T-cell (primary cell): ENCODE results near the gene ADPRM. TPM values are rescaled to one million over a fixed set of nuclear protein-coding genes. Genes with fewer than 3 reads are reported as not detected.
"Not testable (repeated sequence)": the region's sequence is repeated elsewhere in the genome, so short reads cannot be mapped to it uniquely, and the experiment has no call there.

Experiments used
- ATAC-seq, 4 experiments: fragments of 200-7000 bp in 3 of 4; fragments of 150-1000 bp in 1 of 4; cut with Tn5 transposase; replicated peaks in 1 of 4; 1 replicate in 3 of 4; 2 replicates in 1 of 4; pipeline ENCODE4 v1.10.0; 2021; ENCODE audit warnings: moderate library complexity in 3 of 4, mild to moderate bottlenecking in 2 of 4, moderate number of reproducible peaks in 1 of 4
- CTCF ChIA-PET, 2 donors: fragments of 300-600 bp; sonication (Branson Sonifier 250); formaldehyde crosslinking; loops; one replicate each; lab custom pipeline; 2022; ENCODE audit warnings: antibody characterized with exemption in 2 of 2; lab: Charles Lee
- POLR2A ChIA-PET, 2 donors: fragments of 300-600 bp; sonication (Branson Sonifier 250); formaldehyde crosslinking; loops; one replicate each; lab custom pipeline; 2022; ENCODE audit warnings: antibody characterized with exemption in 2 of 2; lab: Charles Lee
- DNase-seq, 35 experiments: peaks; one replicate each; pipeline versions ENCODE4 v3.0.0 to v3.0.0-alpha.2; 2013 to 2023
- H3K27ac ChIP-seq: one replicate; pipeline ENCODE4 v1.5.1; 2013; ENCODE audit warnings: low read length
- H3K27me3 ChIP-seq, 2 experiments: replicated peaks in 1 of 2; 1 replicate in 1 of 2; 2 replicates in 1 of 2; pipeline versions ENCODE4 v1.6.1 to v1.7.0; 2013; ENCODE audit warnings: low read length in 1 of 2, mixed read lengths in 1 of 2; ENCODE audit not compliant: control insufficient read depth in 2 of 2, insufficient read depth in 2 of 2; ENCODE audit errors: extremely low read depth in 1 of 2
- H3K36me3 ChIP-seq, 2 donors: 1 replicate in 1 of 2; 2 replicates in 1 of 2; pipeline versions ENCODE4 v1.6.1 to v1.7.0; 2013; ENCODE audit warnings: low read length in 1 of 2; ENCODE audit not compliant: control insufficient read depth in 2 of 2, insufficient read depth in 1 of 2; ENCODE audit errors: extremely low read depth in 1 of 2
- H3K4me1 ChIP-seq, 2 experiments: 1 replicate in 1 of 2; 2 replicates in 1 of 2; pipeline versions ENCODE4 v1.6.1 to v1.7.0; 2013; ENCODE audit warnings: low read length in 2 of 2, mixed read lengths in 1 of 2; ENCODE audit not compliant: insufficient read depth in 2 of 2, control insufficient read depth in 1 of 2; ENCODE audit errors: extremely low read depth in 1 of 2
- H3K4me3 ChIP-seq, 2 donors: 1 replicate in 1 of 2; 2 replicates in 1 of 2; pipeline versions ENCODE4 v1.5.1 to v1.7.0; 2013; ENCODE audit warnings: mild to moderate bottlenecking in 2 of 2, low read length in 1 of 2, moderate library complexity in 1 of 2; ENCODE audit not compliant: control insufficient read depth in 1 of 2; ENCODE audit errors: extremely low read depth in 1 of 2
- H3K9me3 ChIP-seq: 2 replicates; pipeline ENCODE4 v1.7.0; 2013
- H3K27ac Mint-ChIP-seq, 2 donors: one replicate each; pipeline ENCODE4 v1.8.0; 2020 to 2021; ENCODE audit warnings: mild to moderate bottlenecking in 2 of 2, mixed read lengths in 2 of 2
- H3K27me3 Mint-ChIP-seq, 2 donors: one replicate each; pipeline ENCODE4 v1.8.0; 2021 to 2022; ENCODE audit warnings: mixed read lengths in 2 of 2
- H3K36me3 Mint-ChIP-seq: one replicate; pipeline ENCODE4 v1.8.0; 2021; ENCODE audit warnings: mixed read lengths
- H3K4me1 Mint-ChIP-seq, 3 donors: one replicate each; pipeline ENCODE4 v1.8.0; 2020 to 2022; ENCODE audit warnings: mixed read lengths in 3 of 3, mild to moderate bottlenecking in 1 of 3
- H3K4me3 Mint-ChIP-seq, 3 donors: one replicate each; pipeline ENCODE4 v1.8.0; 2020 to 2022; ENCODE audit warnings: mild to moderate bottlenecking in 3 of 3, mixed read lengths in 3 of 3, moderate library complexity in 3 of 3
- H3K9me3 Mint-ChIP-seq, 3 donors: one replicate each; pipeline ENCODE4 v1.8.0; 2020 to 2022; ENCODE audit warnings: mixed read lengths in 3 of 3
- WGBS: methylation state at CpG from one replicate; pipeline ENCODE4 v1.1.5; 2013; ENCODE audit warnings: missing lambda C conversion rate; ENCODE audit not compliant: insufficient coverage; 5-methylcytosine and 5-hydroxymethylcytosine counted together
- total RNA-seq, 35 experiments: library from RNA in 6 of 35; stranded (reverse) in 6 of 35; fragments of 120-200 nt in 1 of 35; gene quantifications; one replicate each; pipeline versions ENCODE4 v1.2.1 to v1.2.4 and lab custom pipeline; 2013 to 2026

The ADPRM gene
- total RNA-seq, 5 donors from 2014 or later (not counting 1 experiment from before 2014, with no cell fraction given) = 22.0 to 46.5 (median 31.7) TPM

- Histone ChIP-seq H3K27ac (no peak overlapping the region), H3K4me1 (no peaks in the 10 kb centered on the region), H3K9me3 (no peaks in the 10 kb centered on the region), H3K4me3 (no peak overlapping the region), H3K36me3 (peaks cover under 1 to 71% of the 10 kb centered on the region in 2 donors), H3K27me3 (no peaks in the 10 kb centered on the region)
- Mint-ChIP-seq H3K36me3 (peaks cover 63% of the 10 kb centered on the region), H3K9me3 (no peaks in the 10 kb centered on the region), H3K4me1 (peaks cover 6 to 21% (median 7%) of the 10 kb centered on the region in 3 donors), H3K27me3 (no peaks in the 10 kb centered on the region), H3K4me3 (no peak overlapping the region), H3K27ac (no peak overlapping the region)
- no CpG with 5 or more reads among the region's 2 CpGs for WGBS
- ATAC-seq (no peak), DNase-seq (peak in 1 of 35 experiments; percentile 34)
- ChIA-PET POLR2A (no interaction called here), CTCF (interaction anchor here in 1 of 2 donors (0.6 to 0.9 kb wide), 2 partner anchors 9 to 67 kb away, joined by 3 read pairs; no protein-coding TSS in a partner anchor)
These were observed 13.5 kb upstream of the ADPRM start for GRCh38 chr17:10683853-10684252.

- Mint-ChIP-seq H3K4me1 (peaks cover 28 to 40% (median 30%) of the 10 kb centered on the region in 3 donors), H3K36me3 (peaks cover 68% of the 10 kb centered on the region), H3K27me3 (no peaks in the 10 kb centered on the region), H3K4me3 (no peak overlapping the region), H3K27ac (no peak overlapping the region), H3K9me3 (no peaks in the 10 kb centered on the region)
- DNase-seq = no peak
- CTCF ChIA-PET = no interaction called here
- POLR2A ChIA-PET = no interaction called here
- Histone ChIP-seq H3K9me3 (no peaks in the 10 kb centered on the region), H3K36me3 (peaks cover 2 to 59% of the 10 kb centered on the region in 2 donors), H3K4me1 (no peaks in the 10 kb centered on the region), H3K4me3 (no peak overlapping the region), H3K27ac (no peak overlapping the region), H3K27me3 (no peaks in the 10 kb centered on the region)
- WGBS = no CpG with 5 or more reads among the region's 2 CpGs
- no peak for ATAC-seq
These were observed 9.9 kb upstream of the ADPRM start for GRCh38 chr17:10687499-10687898.

- H3K27ac ChIP-seq, H3K27ac Mint-ChIP-seq, H3K27me3 ChIP-seq, H3K9me3 ChIP-seq, H3K4me3 ChIP-seq, H3K27me3 Mint-ChIP-seq, DNase-seq, H3K9me3 Mint-ChIP-seq, ATAC-seq: not testable (repeated sequence)
- H3K36me3 ChIP-seq = peaks cover 2 to 25% of the 10 kb centered on the region in 2 donors
- peaks cover 23 to 28% of the 10 kb centered on the region in 2 experiments for H3K4me1 ChIP-seq
- peak overlapping the region; percentile 93 to 96 (median 93) for H3K4me3 Mint-ChIP-seq
- peaks cover 35% of the 10 kb centered on the region for H3K36me3 Mint-ChIP-seq
- ChIA-PET CTCF (interaction anchor here in 1 of 2 donors (0.6 kb wide), 1 partner anchor 1285 kb away, joined by 3 read pairs; no protein-coding TSS in a partner anchor), POLR2A (interaction anchor here in 1 of 2 donors (0.6 kb wide), 2 partner anchors 18 to 34 kb away, joined by 3 to 5 read pairs; partner anchors contain the start of gene TMEM220)
- H3K4me1 Mint-ChIP-seq = peaks cover 57 to 64% (median 63%) of the 10 kb centered on the region in 3 donors
- WGBS = 86% methylated on average over 5 of the region's 17 CpGs
These were observed 1.5 kb upstream of the ADPRM start for GRCh38 chr17:10695875-10696407.

- H3K4me3 ChIP-seq = peak overlapping the region; percentile 87 to 94
- Mint-ChIP-seq H3K36me3 (peaks cover 21% of the 10 kb centered on the region), H3K9me3 (no peaks in the 10 kb centered on the region), H3K4me1 (peaks cover 63 to 72% (median 69%) of the 10 kb centered on the region in 3 donors), H3K4me3 (peak overlapping the region; percentile 93 to 96 (median 93)), H3K27ac (peak overlapping the region; percentile 91 to 98), H3K27me3 (no peaks in the 10 kb centered on the region)
- no peaks in the 10 kb centered on the region for H3K9me3 ChIP-seq
- ATAC-seq (peak in 1 of 4 experiments; percentile 1), DNase-seq (peak in 1 of 35 experiments; percentile 17)
- H3K4me1 ChIP-seq = peaks cover 32 to 42% of the 10 kb centered on the region in 2 experiments
- ChIA-PET CTCF (no interaction called here), POLR2A (no interaction called here)
- 0% methylated on average over 2 of the region's 18 CpGs for WGBS
- no peaks in the 10 kb centered on the region for H3K27me3 ChIP-seq
- peaks cover under 1 to 10% of the 10 kb centered on the region in 2 donors for H3K36me3 ChIP-seq
- H3K27ac ChIP-seq = peak overlapping the region; percentile 84
These were observed 863 bp downstream of the ADPRM start for GRCh38 chr17:10698096-10698818.

- Mint-ChIP-seq H3K4me1 (peaks cover 69 to 77% (median 73%) of the 10 kb centered on the region in 3 donors), H3K4me3 (peak overlapping the region; percentile 61 to 93 (median 68)), H3K27ac (peak overlapping the region; percentile 90), H3K9me3 (no peaks in the 10 kb centered on the region), H3K36me3 (peaks cover 11% of the 10 kb centered on the region), H3K27me3 (no peaks in the 10 kb centered on the region)
- peak; percentile 41 to 52 (median 44) for ATAC-seq
- DNase-seq = peak in 27 of 35 experiments; percentile 3 to 66 (median 30)
- peaks cover 32 to 46% of the 10 kb centered on the region in 2 experiments for H3K4me1 ChIP-seq
- H3K9me3 ChIP-seq = no peaks in the 10 kb centered on the region
- H3K4me3 ChIP-seq = peak overlapping the region in 1 of 2 donors; percentile 5
- POLR2A ChIA-PET = interaction anchor here (0.6 to 0.7 kb wide), 3 partner anchors 31 to 1290 kb away, joined by 3 to 12 read pairs (median 4); no protein-coding TSS in a partner anchor
- 0% methylated on average over 1 of the region's 1 CpG for WGBS
- peaks cover 0 to 9% of the 10 kb centered on the region in 2 donors for H3K36me3 ChIP-seq
- peak overlapping the region; percentile 84 for H3K27ac ChIP-seq
- CTCF ChIA-PET = interaction anchor here (0.6 to 1.1 kb wide), 5 partner anchors 9 to 143 kb away, joined by 3 to 6 read pairs (median 3); no protein-coding TSS in a partner anchor
- no peaks in the 10 kb centered on the region for H3K27me3 ChIP-seq
These were observed 2.5 kb downstream of the ADPRM start for GRCh38 chr17:10699856-10700255.

GRCh38 chr17:10702574-10702973, 5.2 kb downstream of the ADPRM start:
- Histone ChIP-seq H3K4me3 (no peak overlapping the region), H3K36me3 (peaks cover 0 to 29% of the 10 kb centered on the region in 2 donors), H3K27me3 (no peaks in the 10 kb centered on the region), H3K27ac (no peak overlapping the region), H3K4me1 (peaks cover 25 to 42% of the 10 kb centered on the region in 2 experiments), H3K9me3 (no peaks in the 10 kb centered on the region)
- no peak for DNase-seq
- no CpG with 5 or more reads among the region's 2 CpGs for WGBS
- H3K27ac Mint-ChIP-seq = peak overlapping the region; percentile 84 to 86
- H3K9me3 Mint-ChIP-seq = no peaks in the 10 kb centered on the region
- no peak for ATAC-seq
- peaks cover 68 to 74% (median 69%) of the 10 kb centered on the region in 3 donors for H3K4me1 Mint-ChIP-seq
- ChIA-PET CTCF (no interaction called here), POLR2A (no interaction called here)
- H3K27me3 Mint-ChIP-seq = no peaks in the 10 kb centered on the region
- peaks cover 14% of the 10 kb centered on the region for H3K36me3 Mint-ChIP-seq
- peak overlapping the region; percentile 25 to 69 (median 55) for H3K4me3 Mint-ChIP-seq
